Thyroid gland (tissue), 4 donors: ENCODE measurements around the gene SLC28A1.

Source experiments
- CTCF ChIP-seq, 6 experiments: fragments of 200-600 bp in 3 of 6; fragments of 450-650 bp in 3 of 6; sonication (generic) in 3 of 6; IDR thresholded peaks; one replicate each; pipeline ENCODE4 v1.5.1; 2016 to 2019; ENCODE audit warnings: antibody characterized with exemption in 6 of 6, mild to moderate bottlenecking in 2 of 6, inconsistent platforms in 1 of 6, moderate library complexity in 1 of 6
- POLR2A ChIP-seq, 2 donors: fragments of 450-650 bp; IDR thresholded peaks; one replicate each; pipeline ENCODE4 v1.6.1; 2017; ENCODE audit warnings: antibody characterized with exemption in 2 of 2, mild to moderate bottlenecking in 2 of 2, moderate library complexity in 1 of 2

- TF ChIP-seq CTCF (IDR thresholded peaks at IDR 0.05) (no peak), POLR2A (IDR thresholded peaks at IDR 0.05) (no peak)
Observed at GRCh38 chr15:84942456-84942855, 58.0 kb downstream of the SLC28A1 start.
